PC-9 (cell line): Measurements from ENCODE around the gene TEPSIN.

ENCODE experiments used
- EZH2 ChIP-seq: fragments of 200-600 bp; sonication (generic); IDR thresholded peaks from 2 replicates; pipeline ENCODE4 v1.8.0; 2017; ENCODE audit warnings: antibody characterized with exemption, low read depth
- TF ChIP-seq, protein P1 (sequence below): fragments of 200-600 bp; sonication (generic); conservative IDR thresholded peaks from 2 replicates; pipeline ENCODE4 v1.6.1; 2017; ENCODE audit warnings: mixed run types, antibody characterized with exemption, mild to moderate bottlenecking, moderate library complexity

DNA sequence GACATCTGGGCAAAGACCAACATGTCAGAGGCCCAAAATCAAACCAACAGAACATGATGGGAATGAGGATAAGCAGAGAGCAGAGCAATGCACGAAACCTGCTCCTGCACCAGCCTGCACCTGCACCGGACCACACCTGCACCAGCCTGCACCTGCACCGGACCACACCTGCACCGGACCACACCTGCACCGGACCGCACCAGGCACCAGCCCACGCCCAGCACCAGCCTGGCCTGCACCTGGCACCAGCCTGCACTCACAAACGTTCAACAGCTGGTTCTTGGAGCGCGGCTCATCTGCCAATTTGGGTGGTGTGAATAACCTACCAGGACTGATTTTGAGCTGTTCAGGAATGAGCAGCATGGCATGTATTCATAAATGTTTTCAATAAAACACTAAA is 34.3 kb downstream of the TEPSIN start:
- TF ChIP-seq, protein P1, sequence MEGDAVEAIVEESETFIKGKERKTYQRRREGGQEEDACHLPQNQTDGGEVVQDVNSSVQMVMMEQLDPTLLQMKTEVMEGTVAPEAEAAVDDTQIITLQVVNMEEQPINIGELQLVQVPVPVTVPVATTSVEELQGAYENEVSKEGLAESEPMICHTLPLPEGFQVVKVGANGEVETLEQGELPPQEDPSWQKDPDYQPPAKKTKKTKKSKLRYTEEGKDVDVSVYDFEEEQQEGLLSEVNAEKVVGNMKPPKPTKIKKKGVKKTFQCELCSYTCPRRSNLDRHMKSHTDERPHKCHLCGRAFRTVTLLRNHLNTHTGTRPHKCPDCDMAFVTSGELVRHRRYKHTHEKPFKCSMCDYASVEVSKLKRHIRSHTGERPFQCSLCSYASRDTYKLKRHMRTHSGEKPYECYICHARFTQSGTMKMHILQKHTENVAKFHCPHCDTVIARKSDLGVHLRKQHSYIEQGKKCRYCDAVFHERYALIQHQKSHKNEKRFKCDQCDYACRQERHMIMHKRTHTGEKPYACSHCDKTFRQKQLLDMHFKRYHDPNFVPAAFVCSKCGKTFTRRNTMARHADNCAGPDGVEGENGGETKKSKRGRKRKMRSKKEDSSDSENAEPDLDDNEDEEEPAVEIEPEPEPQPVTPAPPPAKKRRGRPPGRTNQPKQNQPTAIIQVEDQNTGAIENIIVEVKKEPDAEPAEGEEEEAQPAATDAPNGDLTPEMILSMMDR, result no peak
- no peak for TF ChIP-seq EZH2
